ENCODE measurements around the gene AMH. TPM values are rescaled to one million over a fixed set of nuclear protein-coding genes. Genes with fewer than 3 reads are reported as not detected.

The AMH gene
- total RNA-seq, 3 donors from 2014 or later = 2.7 to 5.1 (median 3.8) TPM

DNA sequence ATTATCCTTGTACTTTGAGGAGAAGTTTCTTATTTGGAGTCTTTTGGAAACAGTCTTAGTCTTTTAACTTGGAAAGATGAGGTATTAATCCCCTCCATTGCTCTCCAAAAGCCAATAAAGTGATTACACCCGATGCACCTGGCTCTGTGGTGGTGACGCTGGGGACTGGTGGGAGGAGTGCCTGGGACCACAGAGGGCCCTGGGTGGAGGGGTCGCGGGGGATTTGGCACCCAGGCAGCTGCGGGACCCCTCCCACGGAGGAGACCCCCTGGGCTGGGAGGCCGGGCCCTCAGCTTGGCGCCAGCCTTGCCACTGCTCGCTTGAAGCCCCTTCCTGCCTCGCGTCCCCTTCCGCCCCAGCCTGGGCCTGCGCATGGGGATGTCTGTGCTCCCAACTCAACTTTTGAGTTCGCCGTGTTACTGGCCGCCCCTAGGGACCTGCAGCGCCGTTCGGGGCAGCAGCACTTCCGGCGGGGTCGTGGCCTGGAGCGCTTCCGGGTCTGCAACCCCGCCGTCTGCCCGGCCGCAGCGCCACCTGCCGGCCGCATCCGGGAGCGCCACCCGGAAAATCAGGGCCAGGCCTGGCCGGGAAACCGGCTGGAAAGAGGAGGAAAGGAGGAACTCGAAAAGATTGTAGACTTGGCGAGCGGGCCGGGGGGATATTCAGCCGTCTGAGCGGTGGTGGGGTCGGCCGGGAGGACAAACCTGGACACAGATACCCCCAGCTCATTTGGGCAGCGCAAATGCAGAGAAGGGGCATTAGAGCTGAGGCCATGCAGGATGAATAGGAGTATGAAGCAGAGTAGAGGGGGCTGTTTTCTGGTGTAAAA, 24.4 kb downstream of the AMH start:
- intact Hi-C loops (cut with DNase I, micrococcal nuclease) = loop anchor here (5.0 to 10.0 kb wide), 2 partner anchors 36 to 119 kb away; partner anchors contain the start of genes AP3D1 (in 1 of the 2), PLEKHJ1 (in 1 of the 2) and SF3A2 (in 1 of the 2)
- Histone ChIP-seq H3K4me3 (no peak overlapping the region), H3K4me1 (ENCODE audit: low read depth) (peaks cover 55% of the 10 kb centered on the region), H3K36me3 (ENCODE audit: low read depth) (no peaks in the 10 kb centered on the region), H3K9me3 (no peaks in the 10 kb centered on the region)
- DNase-seq (peak; percentile 82 to 92 (median 91)), ATAC-seq (peak; percentile 46)
- TF ChIP-seq, protein P1, sequence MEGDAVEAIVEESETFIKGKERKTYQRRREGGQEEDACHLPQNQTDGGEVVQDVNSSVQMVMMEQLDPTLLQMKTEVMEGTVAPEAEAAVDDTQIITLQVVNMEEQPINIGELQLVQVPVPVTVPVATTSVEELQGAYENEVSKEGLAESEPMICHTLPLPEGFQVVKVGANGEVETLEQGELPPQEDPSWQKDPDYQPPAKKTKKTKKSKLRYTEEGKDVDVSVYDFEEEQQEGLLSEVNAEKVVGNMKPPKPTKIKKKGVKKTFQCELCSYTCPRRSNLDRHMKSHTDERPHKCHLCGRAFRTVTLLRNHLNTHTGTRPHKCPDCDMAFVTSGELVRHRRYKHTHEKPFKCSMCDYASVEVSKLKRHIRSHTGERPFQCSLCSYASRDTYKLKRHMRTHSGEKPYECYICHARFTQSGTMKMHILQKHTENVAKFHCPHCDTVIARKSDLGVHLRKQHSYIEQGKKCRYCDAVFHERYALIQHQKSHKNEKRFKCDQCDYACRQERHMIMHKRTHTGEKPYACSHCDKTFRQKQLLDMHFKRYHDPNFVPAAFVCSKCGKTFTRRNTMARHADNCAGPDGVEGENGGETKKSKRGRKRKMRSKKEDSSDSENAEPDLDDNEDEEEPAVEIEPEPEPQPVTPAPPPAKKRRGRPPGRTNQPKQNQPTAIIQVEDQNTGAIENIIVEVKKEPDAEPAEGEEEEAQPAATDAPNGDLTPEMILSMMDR (IDR thresholded peaks at IDR 0.05) = peak; percentile 91

DNA sequence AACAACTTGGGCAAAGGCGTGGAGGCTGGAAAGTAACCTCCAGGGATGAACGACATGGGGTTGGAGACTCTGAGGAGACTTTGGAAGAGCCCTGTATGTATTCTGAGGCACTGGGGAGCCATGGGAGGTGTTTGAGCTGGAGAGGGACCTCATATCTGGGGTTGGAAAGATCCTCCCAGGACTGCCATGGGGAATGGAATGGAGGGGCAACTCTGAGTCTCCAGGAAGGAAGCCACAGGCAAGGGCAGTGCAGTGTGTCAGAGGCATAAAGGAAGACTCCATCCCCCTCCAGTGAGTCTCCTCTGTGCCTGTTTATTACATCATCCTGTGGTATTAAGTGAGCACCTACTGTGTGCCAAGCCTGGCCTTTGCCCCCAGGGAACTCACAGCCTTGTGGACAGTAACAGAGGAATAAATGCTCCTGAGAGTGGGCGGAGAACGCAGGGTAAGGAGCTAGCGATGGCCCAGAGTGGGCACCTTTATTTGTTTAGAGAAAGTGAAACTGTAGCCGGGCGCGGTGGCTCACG, 25.1 kb downstream of the AMH start:
- TF ChIP-seq, protein P1 (IDR thresholded peaks at IDR 0.05) = no peak
- peak in 1 of 3 donors; percentile 33 for DNase-seq
- Histone ChIP-seq H3K4me1 (ENCODE audit: low read depth) (peaks cover 56% of the 10 kb centered on the region), H3K4me3 (no peak overlapping the region), H3K36me3 (ENCODE audit: low read depth) (no peaks in the 10 kb centered on the region), H3K9me3 (no peaks in the 10 kb centered on the region)
- intact Hi-C loops (cut with DNase I, micrococcal nuclease) = loop anchor here (5.0 to 10.0 kb wide), 2 partner anchors 37 to 119 kb away; partner anchors contain the start of genes AP3D1 (in 1 of the 2), PLEKHJ1 (in 1 of the 2) and SF3A2 (in 1 of the 2)
- ATAC-seq = no peak

DNA sequence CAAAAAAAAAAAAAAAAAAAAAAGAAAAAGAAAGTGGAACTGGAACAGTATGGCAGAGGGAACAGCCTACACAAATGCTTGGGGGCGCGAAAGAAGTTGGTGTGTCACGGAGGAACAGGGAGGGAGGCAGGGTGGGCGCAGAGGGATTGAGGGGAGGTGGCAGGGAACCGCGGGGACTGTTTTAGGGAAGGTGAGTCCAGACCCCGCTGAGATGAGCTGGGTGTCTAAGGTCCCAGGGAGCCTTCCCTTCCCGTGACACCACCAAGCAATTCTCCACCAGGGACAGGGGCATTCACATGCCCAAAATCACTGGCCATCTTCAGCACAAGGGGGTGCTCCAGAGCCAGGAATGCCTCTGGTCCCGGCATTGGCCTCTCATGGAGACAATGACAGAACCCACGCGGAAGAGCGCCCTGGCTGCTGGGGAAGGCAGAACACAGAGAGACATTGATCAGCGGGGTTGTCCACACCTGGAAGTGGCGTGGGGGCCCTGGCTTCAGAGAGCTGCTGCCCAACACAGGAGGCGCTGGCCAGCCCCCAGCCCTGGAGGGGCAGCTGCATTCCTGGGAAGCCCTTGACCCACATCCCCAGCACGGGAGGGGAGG, 25.9 kb downstream of the AMH start:
- ATAC-seq = peak; percentile 39
- Histone ChIP-seq H3K4me1 (ENCODE audit: low read depth) (peaks cover 56% of the 10 kb centered on the region), H3K36me3 (ENCODE audit: low read depth) (no peaks in the 10 kb centered on the region), H3K4me3 (no peak overlapping the region), H3K9me3 (no peaks in the 10 kb centered on the region)
- DNase-seq = peak; percentile 73 to 84 (median 84)
- intact Hi-C loops (cut with DNase I, micrococcal nuclease) = loop anchor here (5.0 to 10.0 kb wide), 2 partner anchors 38 to 120 kb away; partner anchors contain the start of genes AP3D1 (in 1 of the 2), PLEKHJ1 (in 1 of the 2) and SF3A2 (in 1 of the 2)
- TF ChIP-seq, protein P1 (IDR thresholded peaks at IDR 0.05) = peak; percentile 51

DNA sequence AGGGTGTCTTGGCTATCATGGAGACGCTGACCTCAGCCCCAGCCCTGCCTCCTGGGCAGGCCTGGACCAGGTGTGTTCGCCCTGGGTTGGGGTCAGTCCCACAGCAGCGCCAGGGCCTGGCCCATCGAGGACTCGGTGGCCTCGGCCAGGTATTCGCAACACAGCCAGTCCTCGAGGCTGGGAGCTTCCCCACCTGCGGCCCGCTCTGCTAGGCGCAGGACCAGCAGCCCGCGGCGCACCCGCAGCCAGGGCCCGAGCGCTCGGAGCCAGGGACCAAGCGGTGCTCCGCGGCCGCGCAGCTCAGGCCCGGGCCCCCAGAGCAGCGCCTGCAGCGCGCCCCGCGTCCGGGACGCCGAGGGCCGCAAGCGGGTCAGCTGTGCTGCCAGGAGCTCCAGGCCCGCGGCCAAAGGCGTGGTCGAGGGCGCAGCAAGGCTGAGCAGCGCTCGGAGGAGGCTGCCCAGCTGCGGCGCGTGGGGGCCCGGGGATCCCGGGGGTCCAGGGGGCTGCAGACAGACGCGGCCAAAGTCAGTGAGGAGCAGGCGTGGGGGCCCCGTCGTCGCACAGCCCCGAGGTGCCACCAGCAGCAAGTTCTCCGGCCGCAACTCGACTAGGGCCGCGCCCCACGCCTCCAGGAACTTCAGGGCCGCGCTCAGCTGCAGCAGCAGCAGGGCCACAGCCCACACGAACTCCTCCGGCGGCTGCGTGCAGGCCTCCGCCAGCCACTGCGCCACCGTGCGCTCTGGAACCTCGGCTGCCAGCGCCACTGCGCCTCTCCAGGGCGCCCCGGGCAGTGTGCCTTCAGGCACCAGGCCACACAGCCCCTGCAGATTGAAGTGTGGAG, 26.7 kb downstream of the AMH start:
- peaks cover 56% of the 10 kb centered on the region for H3K4me1 ChIP-seq (ENCODE audit: low read depth)
- H3K4me3 ChIP-seq = no peak overlapping the region
- H3K36me3 ChIP-seq (ENCODE audit: low read depth) = no peaks in the 10 kb centered on the region
- ATAC-seq (peak; percentile 67), DNase-seq (peak; percentile 63 to 78 (median 78))
- TF ChIP-seq, protein P1 (IDR thresholded peaks at IDR 0.05) = no peak
- no peaks in the 10 kb centered on the region for H3K9me3 ChIP-seq
- intact Hi-C loops (cut with DNase I, micrococcal nuclease) = loop anchor here in 1 of 2 donors (10.0 kb wide), 1 partner anchor 121 kb away; the partner anchor contains the start of gene AP3D1
